ENCODE measurements around the gene AIM2. TPM values are rescaled to one million over a fixed set of nuclear protein-coding genes. Genes with fewer than 3 reads are reported as not detected.

AIM2 gene
- total RNA-seq, 1 donor from 2014 or later = 0.41 TPM

- DNase-seq = no peak
- Histone ChIP-seq H3K4me3 (no peak overlapping the region), H3K27me3 (ENCODE audit: low read depth) (no peaks in the 10 kb centered on the region), H3K4me1 (no peaks in the 10 kb centered on the region), H3K36me3 (no peaks in the 10 kb centered on the region), H3K27ac (replicated peaks) (no peak overlapping the region), H3K9me3 (replicated peaks) (no peaks in the 10 kb centered on the region)
- TF ChIP-seq CTCF (IDR thresholded peaks at IDR 0.05; ENCODE audit: borderline replicate concordance) = no peak
- intact Hi-C loops (cut with micrococcal nuclease) = no loop called here
These were observed 775 bp upstream of the AIM2 start for GRCh38 chr1:159077120-159077961.

- no peak overlapping the region for H3K4me3 ChIP-seq
- no peak overlapping the region for H3K27ac ChIP-seq (replicated peaks)
- H3K4me1 ChIP-seq = peaks cover 2% of the 10 kb centered on the region
- no peak for DNase-seq
- intact Hi-C loops (cut with micrococcal nuclease) = no loop called here
- peak; percentile 81 for TF ChIP-seq CTCF (IDR thresholded peaks at IDR 0.05; ENCODE audit: borderline replicate concordance)
- no peaks in the 10 kb centered on the region for H3K27me3 ChIP-seq (ENCODE audit: low read depth)
- no peaks in the 10 kb centered on the region for H3K36me3 ChIP-seq
- H3K9me3 ChIP-seq (replicated peaks) = no peaks in the 10 kb centered on the region
These were observed 4.5 kb downstream of the AIM2 start for GRCh38 chr1:159071970-159072582.

GRCh38 chr1:159068886-159069285, 7.7 kb downstream of the AIM2 start:
- H3K9me3 ChIP-seq (replicated peaks) = no peaks in the 10 kb centered on the region
- intact Hi-C loops (cut with micrococcal nuclease) = no loop called here
- H3K4me3 ChIP-seq = no peak overlapping the region
- H3K4me1 ChIP-seq = peaks cover 2% of the 10 kb centered on the region
- DNase-seq = no peak
- no peaks in the 10 kb centered on the region for H3K36me3 ChIP-seq
- no peak for TF ChIP-seq CTCF (IDR thresholded peaks at IDR 0.05; ENCODE audit: borderline replicate concordance)
- H3K27ac ChIP-seq (replicated peaks) = no peak overlapping the region
- H3K27me3 ChIP-seq (ENCODE audit: low read depth) = no peaks in the 10 kb centered on the region

GRCh38 chr1:159067699-159068621, 8.6 kb downstream of the AIM2 start:
- H3K36me3 ChIP-seq = no peaks in the 10 kb centered on the region
- intact Hi-C loops (cut with micrococcal nuclease) = no loop called here
- TF ChIP-seq CTCF (IDR thresholded peaks at IDR 0.05; ENCODE audit: borderline replicate concordance) = no peak
- peaks cover 2% of the 10 kb centered on the region for H3K4me1 ChIP-seq
- H3K27me3 ChIP-seq (ENCODE audit: low read depth) = no peaks in the 10 kb centered on the region
- no peak overlapping the region for H3K4me3 ChIP-seq
- peak overlapping the region; percentile 15 for H3K27ac ChIP-seq (replicated peaks)
- DNase-seq = no peak
- no peaks in the 10 kb centered on the region for H3K9me3 ChIP-seq (replicated peaks)

GRCh38 chr1:159066108-159066507, 10.5 kb downstream of the AIM2 start:
- no peak for DNase-seq
- intact Hi-C loops (cut with micrococcal nuclease) = no loop called here
- TF ChIP-seq CTCF (IDR thresholded peaks at IDR 0.05; ENCODE audit: borderline replicate concordance) = no peak
- no peak overlapping the region for H3K27ac ChIP-seq (replicated peaks)
- no peaks in the 10 kb centered on the region for H3K27me3 ChIP-seq (ENCODE audit: low read depth)
- no peak overlapping the region for H3K4me3 ChIP-seq
- H3K9me3 ChIP-seq (replicated peaks) = no peaks in the 10 kb centered on the region
- no peaks in the 10 kb centered on the region for H3K36me3 ChIP-seq
- peaks cover 2% of the 10 kb centered on the region for H3K4me1 ChIP-seq
